K562 (cell line): ENCODE data around the gene WDR93. TPM values are rescaled to one million over a fixed set of nuclear protein-coding genes. Genes with fewer than 3 reads are reported as not detected.

Experiments
- ATAC-seq: fragments of 200-7000 bp; cut with Tn5 transposase; 3 replicates; pipeline ENCODE4 v1.9.1; 2020; ENCODE audit warnings: moderate library complexity
- BruUV-seq: library from RNA; stranded (reverse); fragments of 400-500 nt; replicated peaks from 2 replicates; lab custom pipeline; 2021; lab: Mats Ljungman, UMichigan
- CTCF ChIA-PET: fragments of 300-600 bp; formaldehyde crosslinking; extraction: SDS; loops from one replicate; lab custom pipeline; 2021; ENCODE audit warnings: low intra/inter-chr PET ratio; lab: Yijun Ruan, JAX
- POLR2A ChIA-PET: fragments of 300-600, 350-650 bp; sonication (Branson Sonifier 250); formaldehyde crosslinking; extraction: SDS; loops from one replicate; lab custom pipeline; 2021; ENCODE audit warnings: antibody characterized with exemption, inconsistent platforms; lab: Yijun Ruan, JAX
- DNase-seq, 4 experiments: peaks; one replicate each; pipeline versions ENCODE4 v3.0.0 to v3.0.0-alpha.2; 2011 to 2018; ENCODE audit warnings: low spot score in 3 of 4, mixed read lengths in 3 of 4; ENCODE audit errors: extremely low read depth in 1 of 4
- FAIRE-seq: peaks from 2 replicates; lab custom pipeline; 2011; peaks lifted over from hg19 to GRCh38; lab: Jason Lieb, UNC
- H2AFZ ChIP-seq: 2 replicates; pipeline ENCODE4 v1.6.0; 2011; ENCODE audit warnings: low read depth, low read length, control low read depth, inconsistent platforms
- H3K27ac ChIP-seq: fragments of 200-600 bp; 3 replicates; pipeline ENCODE4 v1.8.0; 2011; ENCODE audit warnings: low read depth, mild to moderate bottlenecking, control low read depth, inconsistent platforms, low read length, moderate library complexity, mixed read lengths; ENCODE audit errors: extremely low read depth
- H3K27me3 ChIP-seq, 2 experiments: fragments of 300-600 bp in 1 of 2; 2 replicates in 1 of 2; 3 replicates in 1 of 2; pipeline versions ENCODE4 v1.6.0 to v1.8.0; 2011; ENCODE audit warnings: inconsistent platforms in 2 of 2, low read length in 2 of 2, mild to moderate bottlenecking in 1 of 2, mixed read lengths in 1 of 2, moderate library complexity in 1 of 2; ENCODE audit not compliant: control insufficient read depth in 2 of 2, insufficient read depth in 2 of 2
- H3K36me3 ChIP-seq: fragments of 300-600 bp; 3 replicates; pipeline ENCODE4 v1.8.0; 2011; ENCODE audit warnings: mild to moderate bottlenecking, low read length, inconsistent platforms; ENCODE audit not compliant: control insufficient read depth, insufficient read depth
- H3K4me1 ChIP-seq, 2 experiments: fragments of 200-600 bp in 1 of 2; replicated peaks in 1 of 2; 2 replicates in 1 of 2; 3 replicates in 1 of 2; pipeline versions ENCODE4 v1.5.1 to v1.8.0; 2011; ENCODE audit warnings: inconsistent platforms in 2 of 2, low read length in 2 of 2, mild to moderate bottlenecking in 1 of 2, mixed read lengths in 1 of 2, moderate library complexity in 1 of 2; ENCODE audit not compliant: control insufficient read depth in 2 of 2, insufficient read depth in 2 of 2
- H3K4me2 ChIP-seq: 2 replicates; pipeline ENCODE4 v1.6.1; 2011; ENCODE audit warnings: low read length, control low read depth, inconsistent platforms, mixed read lengths; ENCODE audit not compliant: insufficient read depth
- H3K4me3 ChIP-seq: fragments of 200-600 bp; sonication (generic), shearing (Covaris generic); 2 replicates; pipeline ENCODE4 v1.5.1; 2016; ENCODE audit warnings: control low read depth, inconsistent platforms
- H3K79me2 ChIP-seq: fragments of 200-600 bp; 3 replicates; pipeline ENCODE4 v1.8.0; 2011; ENCODE audit warnings: low read length, inconsistent platforms; ENCODE audit not compliant: control insufficient read depth, insufficient read depth
- H3K9ac ChIP-seq, 2 experiments: 2 replicates each; pipeline versions ENCODE4 v1.6.0 to v1.6.1; 2011; ENCODE audit warnings: low read depth in 2 of 2, low read length in 2 of 2, control low read depth in 1 of 2, inconsistent platforms in 1 of 2, mild to moderate bottlenecking in 1 of 2, mixed read lengths in 1 of 2; ENCODE audit not compliant: insufficient read depth in 1 of 2
- H3K9me1 ChIP-seq: one replicate; pipeline ENCODE4 v1.6.0; 2011; ENCODE audit warnings: inconsistent platforms, mild to moderate bottlenecking, low read length, moderate library complexity; ENCODE audit not compliant: control insufficient read depth, insufficient read depth
- H3K9me3 ChIP-seq: replicated peaks from 2 replicates; pipeline ENCODE4 v1.5.1; 2011; ENCODE audit warnings: low read depth, low read length, inconsistent platforms; ENCODE audit not compliant: control insufficient read depth, insufficient read depth
- H4K20me1 ChIP-seq: replicated peaks from 2 replicates; pipeline ENCODE4 v1.6.1; 2011; ENCODE audit warnings: low read length, inconsistent platforms, mixed read lengths; ENCODE audit not compliant: control insufficient read depth, insufficient read depth
- MYC ChIP-seq, 2 experiments: fragments of 250-450 bp in 1 of 2; sonication (Bioruptor Pico) in 1 of 2; IDR thresholded peaks; 2 replicates each; pipeline versions ENCODE4 v1.5.1 to v1.6.1; 2012 to 2021; ENCODE audit warnings: low read depth in 2 of 2, borderline replicate concordance in 1 of 2, improper control_type of control experiment in 1 of 2, low read length in 1 of 2, mild to moderate bottlenecking in 1 of 2, moderate library complexity in 1 of 2
- RBFOX2 ChIP-seq: fragments of 200-400 bp; formaldehyde crosslinking; IDR thresholded peaks from 2 replicates; pipeline ENCODE4 v1.6.1; 2017; ENCODE audit warnings: low read depth, mild to moderate bottlenecking, low read length, moderate library complexity
- SRF ChIP-seq, 2 experiments: fragments of 250-450, 450-650 bp in 1 of 2; sonication (Bioruptor Pico) in 1 of 2; sonication (generic) in 1 of 2; formaldehyde crosslinking; IDR thresholded peaks; 2 replicates each; pipeline versions ENCODE4 v1.5.0 to v1.5.1; 2020 to 2022; ENCODE audit warnings: mild to moderate bottlenecking in 1 of 2, missing genetic modification reagents in 1 of 2
- WGBS: fragments of 100-300 bp; shearing (Covaris generic); methylation state at CpG from one replicate; pipeline ENCODE4 v1.1.6; 2016; ENCODE audit warnings: low coverage, mixed read lengths; ENCODE audit not compliant: insufficient coverage; ENCODE audit errors: missing lambda C conversion rate; 5-methylcytosine and 5-hydroxymethylcytosine counted together
- in situ Hi-C: fragments of 300-500 bp; cut with MboI; formaldehyde crosslinking; loops from 4 replicates; pipeline ENCODE4 v1.15.0; 2018; ENCODE audit warnings: inconsistent platforms, mixed read lengths
- intact Hi-C: fragments of 100-400 bp; cut with micrococcal nuclease; formaldehyde crosslinking; loops from 2 replicates; pipeline ENCODE4 v1.14.2; 2022
- polyA plus RNA-seq, 8 experiments: library from polyadenylated mRNA; depleted of rRNA in 4 of 8; stranded (reverse) in 5 of 8; unstranded in 3 of 8; fragments of >200 nt; fragmentation: Nextera tagmentation in 2 of 8; fragmentation: Illumina TruSeq in 1 of 8; extraction: Ambion mirVana in 2 of 8; extraction: Trizol in 1 of 8; gene quantifications; 2 replicates each; pipeline versions ENCODE4 v1.2.1 to v1.2.3, GENCODE V29; 2011 to 2014; ENCODE audit warnings: inconsistent platforms in 1 of 8, missing spikeins in 1 of 8
- total RNA-seq, 7 experiments: library from RNA; depleted of rRNA in 6 of 7; stranded (reverse); fragments of >200 nt in 6 of 7; fragmentation: Illumina TruSeq in 2 of 7; extraction: Trizol in 2 of 7; gene quantifications; 2 replicates each; pipeline versions ENCODE4 v1.2.1 to v1.2.3, GENCODE V29; 2011 to 2021; ENCODE audit warnings: low replicate concordance in 1 of 7

The WDR93 gene
- total and polyA plus RNA-seq, 9 of the 15 experiments (the other 6 are each of a cell fraction or from before 2014, with no cell fraction given), result not detected

- TF ChIP-seq SRF (CRISPR knock-in tag; IDR thresholded peaks at IDR 0.05) (0 out of 4 replicates have a peak, but pooled peaks of 1 of the 2 experiments have one; percentile 7), MYC (IDR thresholded peaks at IDR 0.05; ENCODE audit: low read depth, low read length) (no peak), MYC (CRISPR knock-in tag; IDR thresholded peaks at IDR 0.05; ENCODE audit: borderline replicate concordance, low read depth) (peak; percentile 30; the same call in 1 of the 2 replicates), RBFOX2 (no peak)
- Histone ChIP-seq H3K79me2 (no peaks in the 10 kb centered on the region), H3K27me3 (no peaks in the 10 kb centered on the region), H2AFZ (peak overlapping the region; percentile 98), H3K4me1 (peaks cover 10 to 28% of the 10 kb centered on the region in 2 experiments), H3K9me1 (peaks cover 3% of the 10 kb centered on the region), H3K36me3 (no peaks in the 10 kb centered on the region), H3K9me3 (no peaks in the 10 kb centered on the region), H3K27ac (peak overlapping the region; percentile 64; the same call in 1 of the 3 replicates), H3K4me2 (peak overlapping the region; percentile 61; the same call in 1 of the 2 replicates), H4K20me1 (no peaks in the 10 kb centered on the region), H3K9ac (peak overlapping the region; percentile 26 to 90; a peak in 3 of 4 replicates), H3K4me3 (peak overlapping the region; percentile 26; the same call in 1 of the 2 replicates)
- intact Hi-C loops, result no loop called here
- 92% methylated on average over 11 of the region's 14 CpGs for WGBS
- in situ Hi-C loops, result no loop called here
- no peak for FAIRE-seq
- CTCF ChIA-PET, result no interaction called here
- ATAC-seq, result no peak
- POLR2A ChIA-PET, result interaction anchor here (0.8 kb wide), 1 partner anchor 10 kb away, joined by 4 read pairs; no protein-coding TSS in a partner anchor
- DNase-seq, result no peak
- BruUV-seq, result TSS peak; percentile 46
These were observed 85.2 kb downstream of the WDR93 start for GRCh38 chr15:89775815-89776214.
